ENCODE data around the gene HDAC6.
"Not testable (repeated sequence)": the region's sequence is repeated elsewhere in the genome, so short reads cannot be mapped to it uniquely, and the experiment has no call there.

Gene HDAC6

DNA sequence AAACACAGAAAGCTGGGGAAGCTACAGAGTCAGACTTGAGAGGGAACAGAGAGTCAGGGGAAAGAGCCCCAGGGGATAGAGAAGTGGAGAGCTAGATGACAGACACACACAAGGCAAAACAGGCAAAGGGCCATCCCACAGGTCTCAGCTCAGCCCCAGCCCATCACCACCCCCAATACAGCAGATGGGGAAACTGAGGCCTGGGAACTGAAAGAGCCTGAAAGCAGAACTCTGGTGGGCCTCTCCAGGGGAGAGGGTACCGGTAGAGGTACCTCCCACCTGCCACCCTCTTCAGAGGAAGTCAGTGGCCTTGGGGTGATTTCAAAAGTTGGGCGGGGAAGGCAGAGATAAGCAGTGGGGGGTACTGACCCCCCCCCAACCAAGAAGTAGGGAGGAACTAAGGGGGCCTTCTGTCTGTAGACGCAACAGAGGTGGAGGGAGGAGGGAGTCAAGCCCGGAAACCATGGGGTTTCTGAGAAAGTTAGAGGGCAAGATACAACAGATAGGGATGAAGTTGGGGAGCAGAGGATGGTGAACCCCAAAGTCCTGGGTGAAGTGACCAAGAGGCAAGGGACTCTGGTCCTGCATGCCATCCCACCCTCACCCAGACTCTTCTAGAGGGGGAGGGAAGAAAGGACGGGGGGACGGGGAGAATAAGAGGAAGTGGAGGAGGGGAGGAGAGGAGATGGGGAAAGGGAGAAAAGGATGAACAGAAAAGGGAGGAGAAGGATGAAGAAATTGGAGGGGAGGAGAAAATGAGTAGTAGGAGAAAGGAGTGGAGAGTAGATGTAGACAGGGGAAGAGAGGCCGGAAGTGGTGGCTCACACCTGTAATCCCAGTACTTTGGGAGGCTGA, 12.3 kb upstream of the HDAC6 start:
- DNase-seq (ENCODE audit: low read depth): no peak

DNA sequence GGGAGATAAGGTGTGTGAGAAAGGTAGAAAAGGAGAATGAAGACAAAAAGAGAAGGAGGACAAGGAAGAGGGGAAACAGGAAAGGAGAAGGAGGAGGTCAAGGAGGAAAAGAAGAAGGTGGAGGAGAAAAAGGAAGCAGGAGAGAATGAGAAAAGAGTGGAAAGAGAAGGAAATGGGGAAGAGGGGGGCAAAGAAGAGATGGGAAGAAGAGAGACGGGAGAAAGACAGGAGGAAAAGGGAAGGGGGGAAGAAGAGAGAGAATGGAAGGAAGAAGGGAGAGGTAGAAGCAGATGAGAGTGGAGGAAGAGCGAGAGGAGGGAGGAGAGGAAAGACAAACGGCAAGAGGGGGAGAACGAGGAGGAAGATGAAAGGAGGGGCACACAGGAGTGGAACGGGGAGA, 11.4 kb upstream of the HDAC6 start:
- no peak for DNase-seq (ENCODE audit: low read depth)

- DNase-seq (ENCODE audit: low read depth): no peak
Observed at GRCh38 chrX:48791063-48791820, 10.6 kb upstream of the HDAC6 start.

DNA sequence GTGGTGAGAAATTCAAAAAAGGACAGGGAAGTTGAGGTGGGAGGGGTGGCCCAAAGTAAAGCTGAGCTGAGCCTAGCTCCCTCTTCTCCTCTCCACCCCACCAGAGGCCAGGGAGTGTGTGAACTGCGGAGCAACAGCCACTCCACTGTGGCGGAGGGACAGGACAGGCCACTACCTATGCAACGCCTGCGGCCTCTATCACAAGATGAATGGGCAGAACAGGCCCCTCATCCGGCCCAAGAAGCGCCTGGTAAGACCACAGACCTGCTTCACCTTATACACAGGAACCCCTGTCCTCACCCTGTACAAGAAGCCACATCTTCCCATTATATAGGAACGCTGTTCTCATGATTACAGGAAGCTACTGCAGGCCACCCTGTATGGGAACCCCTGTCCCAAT, 9.6 kb upstream of the HDAC6 start:
- DNase-seq (ENCODE audit: low read depth): no peak

DNA sequence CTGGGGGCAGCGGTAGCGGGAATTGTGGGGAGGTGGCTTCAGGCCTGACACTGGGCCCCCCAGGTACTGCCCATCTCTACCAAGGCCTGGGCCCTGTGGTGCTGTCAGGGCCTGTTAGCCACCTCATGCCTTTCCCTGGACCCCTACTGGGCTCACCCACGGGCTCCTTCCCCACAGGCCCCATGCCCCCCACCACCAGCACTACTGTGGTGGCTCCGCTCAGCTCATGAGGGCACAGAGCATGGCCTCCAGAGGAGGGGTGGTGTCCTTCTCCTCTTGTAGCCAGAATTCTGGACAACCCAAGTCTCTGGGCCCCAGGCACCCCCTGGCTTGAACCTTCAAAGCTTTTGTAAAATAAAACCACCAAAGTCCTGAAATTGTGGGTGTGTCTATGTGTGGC, 7.9 kb upstream of the HDAC6 start:
- DNase-seq (ENCODE audit: low read depth): no peak

DNA sequence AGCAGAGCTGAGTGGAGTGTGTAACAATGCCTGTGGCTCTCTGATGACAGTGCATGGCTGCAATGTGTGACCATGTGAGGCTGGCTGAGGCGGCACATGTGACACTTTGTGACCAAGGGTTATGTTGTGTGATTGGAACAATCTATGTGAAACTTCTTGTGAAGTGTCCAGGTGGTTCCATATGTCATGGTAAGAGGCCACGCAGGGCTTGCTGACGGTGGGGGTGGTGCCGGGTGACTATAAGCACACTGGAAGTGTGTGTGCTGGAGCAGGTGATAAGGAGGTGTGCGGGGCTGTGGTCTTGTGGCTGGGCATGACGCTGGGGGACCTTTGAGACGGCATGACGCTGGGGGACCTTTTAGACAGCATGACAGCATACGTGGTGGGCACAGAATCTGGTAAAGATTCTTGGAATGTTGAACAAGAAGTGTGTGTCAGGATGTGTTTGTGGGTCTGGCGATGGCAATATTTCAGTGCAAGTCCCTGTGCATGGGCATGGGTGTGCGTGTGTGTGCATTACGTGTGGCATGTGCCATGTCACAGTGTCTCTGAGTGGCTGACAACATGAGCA, 7.4 kb upstream of the HDAC6 start:
- DNase-seq (ENCODE audit: low read depth): no peak

- peak; percentile 65 for DNase-seq (ENCODE audit: low read depth)
Observed at GRCh38 chrX:48794911-48795515, 6.9 kb upstream of the HDAC6 start.

- no peak for DNase-seq (ENCODE audit: low read depth)
Observed at GRCh38 chrX:48798318-48798717, 3.5 kb upstream of the HDAC6 start.

- DNase-seq (ENCODE audit: low read depth): no peak
Observed at GRCh38 chrX:48800574-48801279, 1.1 kb upstream of the HDAC6 start.

GRCh38 chrX:48802089-48802904, 430 bp downstream of the HDAC6 start:
- peak; percentile 70 for DNase-seq (ENCODE audit: low read depth)

DNA sequence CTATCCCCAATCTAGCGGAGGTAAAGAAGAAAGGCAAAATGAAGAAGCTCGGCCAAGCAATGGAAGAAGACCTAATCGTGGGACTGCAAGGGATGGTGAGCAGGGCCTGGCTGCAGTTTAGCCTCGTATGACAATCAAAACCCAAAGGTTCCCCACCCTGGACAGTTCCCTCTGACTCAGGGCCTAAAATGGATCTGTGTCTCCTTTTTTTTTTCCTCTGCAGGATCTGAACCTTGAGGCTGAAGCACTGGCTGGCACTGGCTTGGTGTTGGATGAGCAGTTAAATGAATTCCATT, 986 bp downstream of the HDAC6 start:
- DNase-seq (ENCODE audit: low read depth): no peak

DNA sequence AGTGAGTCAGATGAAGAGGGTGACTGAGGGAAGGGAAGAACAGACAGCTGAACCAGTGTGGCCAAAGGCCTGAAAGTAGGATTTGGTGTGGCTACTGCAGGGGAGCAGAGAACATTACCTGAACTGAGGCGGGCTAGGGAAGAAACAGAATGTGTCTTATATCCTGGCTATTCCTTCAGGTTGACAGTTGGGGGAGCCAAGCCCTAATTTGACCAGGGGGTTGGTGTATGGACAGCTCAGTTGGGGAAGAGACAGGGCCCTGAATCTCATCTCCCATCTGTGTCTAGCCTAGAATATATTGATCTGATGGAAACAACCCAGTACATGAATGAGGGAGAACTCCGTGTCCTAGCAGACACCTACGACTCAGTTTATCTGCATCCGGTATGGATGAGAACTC, 4.2 kb downstream of the HDAC6 start:
- DNase-seq (ENCODE audit: low read depth): no peak

GRCh38 chrX:48813644-48814043, 11.8 kb downstream of the HDAC6 start:
- no peak for DNase-seq (ENCODE audit: low read depth)

DNA sequence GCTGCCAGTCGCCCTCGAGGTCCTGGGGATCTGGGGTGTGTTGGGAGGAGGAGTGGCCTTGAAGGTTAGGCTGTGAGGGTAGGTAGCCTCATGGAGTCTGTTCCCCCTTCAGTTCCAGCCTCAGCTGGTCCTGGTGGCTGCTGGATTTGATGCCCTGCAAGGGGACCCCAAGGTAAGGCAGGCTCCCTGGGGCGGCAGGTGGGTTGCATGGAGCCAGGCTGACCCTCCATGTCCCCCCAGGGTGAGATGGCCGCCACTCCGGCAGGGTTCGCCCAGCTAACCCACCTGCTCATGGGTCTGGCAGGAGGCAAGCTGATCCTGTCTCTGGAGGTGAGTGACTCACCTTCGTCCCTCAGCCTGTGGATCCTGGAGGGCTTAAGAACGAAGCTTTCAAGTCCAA, 12.9 kb downstream of the HDAC6 start:
- DNase-seq (ENCODE audit: low read depth): no peak

DNA sequence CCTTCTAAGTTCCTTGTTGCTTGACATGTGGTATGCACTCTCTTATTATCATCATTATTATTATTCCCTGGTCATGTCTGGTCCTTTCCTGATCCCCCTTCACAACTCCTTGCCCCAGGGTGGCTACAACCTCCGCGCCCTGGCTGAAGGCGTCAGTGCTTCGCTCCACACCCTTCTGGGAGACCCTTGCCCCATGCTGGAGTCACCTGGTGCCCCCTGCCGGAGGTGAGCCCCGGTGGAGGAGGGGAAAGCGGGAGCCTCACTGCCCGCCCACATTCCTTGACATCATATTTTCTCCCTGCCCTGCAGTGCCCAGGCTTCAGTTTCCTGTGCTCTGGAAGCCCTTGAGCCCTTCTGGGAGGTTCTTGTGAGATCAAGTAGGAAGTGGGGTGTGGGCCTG, 13.4 kb downstream of the HDAC6 start:
- no peak for DNase-seq (ENCODE audit: low read depth)

DNA sequence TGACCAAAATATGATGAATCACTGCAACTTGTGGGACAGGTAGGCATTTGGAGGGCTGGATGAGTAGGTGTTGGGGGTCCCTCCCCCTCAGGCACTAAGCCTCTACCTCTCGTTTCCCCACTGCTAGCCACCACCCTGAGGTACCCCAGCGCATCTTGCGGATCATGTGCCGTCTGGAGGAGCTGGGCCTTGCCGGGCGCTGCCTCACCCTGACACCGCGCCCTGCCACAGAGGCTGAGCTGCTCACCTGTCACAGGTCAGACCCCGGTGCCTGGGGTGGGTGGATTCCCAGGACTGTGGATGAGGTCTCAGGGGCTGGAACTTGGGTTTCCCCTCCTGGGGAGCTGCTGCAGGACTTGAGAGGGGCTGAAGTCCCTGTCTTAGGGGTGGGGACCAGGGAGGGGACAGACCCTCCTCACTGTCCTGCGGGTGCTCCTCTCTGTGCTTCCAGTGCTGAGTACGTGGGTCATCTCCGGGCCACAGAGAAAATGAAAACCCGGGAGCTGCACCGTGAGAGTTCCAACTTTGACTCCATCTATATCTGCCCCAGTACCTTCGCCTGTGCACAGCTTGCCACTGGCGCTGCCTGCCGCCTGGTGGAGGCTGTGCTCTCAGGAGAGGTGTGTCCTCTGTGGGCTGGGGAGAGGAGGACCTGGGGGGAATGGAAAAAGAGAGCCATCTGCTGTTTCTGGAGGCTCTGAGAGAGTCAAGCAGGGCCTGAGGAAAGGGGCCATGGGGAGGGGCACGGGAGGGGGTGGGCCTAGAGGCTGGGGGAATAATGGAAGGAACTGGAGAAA, 14.3 kb downstream of the HDAC6 start:
- DNase-seq (ENCODE audit: low read depth): no peak

GRCh38 chrX:48818098-48818497, 16.2 kb downstream of the HDAC6 start:
- no peak for DNase-seq (ENCODE audit: low read depth)

DNA sequence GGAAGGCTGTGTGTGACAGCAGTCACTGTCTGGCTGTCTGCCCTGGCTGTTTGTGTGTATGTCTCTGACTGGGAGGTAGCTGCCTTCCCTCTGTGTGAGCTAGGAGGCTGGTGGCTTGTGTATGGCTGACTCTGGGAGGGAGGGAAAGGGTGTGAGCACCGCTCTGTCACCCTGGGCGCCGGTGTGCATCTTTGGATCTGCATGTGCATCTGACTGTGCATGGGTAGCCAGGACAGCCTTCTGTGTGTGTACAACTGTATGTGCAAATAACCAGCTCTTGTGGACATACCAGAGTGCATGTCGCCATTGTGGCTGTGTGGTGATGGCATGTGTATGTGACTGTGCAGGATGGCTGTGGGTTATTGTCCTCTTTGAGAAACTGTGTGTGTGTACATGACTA, 17.0 kb downstream of the HDAC6 start:
- no peak for DNase-seq (ENCODE audit: low read depth)

- not testable (repeated sequence) for DNase-seq (ENCODE audit: low read depth)
Observed at GRCh38 chrX:48819394-48819793, 17.5 kb downstream of the HDAC6 start.

DNA sequence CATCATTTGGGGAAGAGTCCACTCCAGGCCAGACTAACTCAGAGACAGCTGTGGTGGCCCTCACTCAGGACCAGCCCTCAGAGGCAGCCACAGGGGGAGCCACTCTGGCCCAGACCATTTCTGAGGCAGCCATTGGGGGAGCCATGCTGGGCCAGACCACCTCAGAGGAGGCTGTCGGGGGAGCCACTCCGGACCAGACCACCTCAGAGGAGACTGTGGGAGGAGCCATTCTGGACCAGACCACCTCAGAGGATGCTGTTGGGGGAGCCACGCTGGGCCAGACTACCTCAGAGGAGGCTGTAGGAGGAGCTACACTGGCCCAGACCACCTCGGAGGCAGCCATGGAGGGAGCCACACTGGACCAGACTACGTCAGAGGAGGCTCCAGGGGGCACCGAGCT, 21.2 kb downstream of the HDAC6 start:
- DNase-seq (ENCODE audit: low read depth): no peak

DNA sequence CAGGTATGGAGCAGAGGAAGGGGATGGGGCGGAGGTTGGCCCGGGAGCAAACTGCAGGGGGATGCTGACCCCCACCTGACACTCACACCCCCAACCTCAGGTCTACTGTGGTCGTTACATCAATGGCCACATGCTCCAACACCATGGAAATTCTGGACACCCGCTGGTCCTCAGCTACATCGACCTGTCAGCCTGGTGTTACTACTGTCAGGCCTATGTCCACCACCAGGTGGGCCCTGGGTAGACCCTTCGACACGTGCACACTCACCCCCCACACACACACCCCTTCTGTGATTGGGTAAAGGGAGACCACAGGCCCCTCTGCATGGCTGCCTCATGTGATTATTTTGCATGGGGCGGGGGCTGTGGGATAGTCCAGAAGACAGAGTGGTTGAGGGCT, 22.2 kb downstream of the HDAC6 start:
- DNase-seq (ENCODE audit: low read depth): no peak
